Vagina (tissue), 2 donors: ENCODE measurements around the gene SETX.

Experiments
- CTCF ChIP-seq, 3 experiments: fragments of 450-650 bp in 2 of 3; fragments of 200-600 bp in 1 of 3; sonication (generic) in 1 of 3; IDR thresholded peaks; one replicate each; pipeline ENCODE4 v1.5.1; 2017 to 2019; ENCODE audit warnings: antibody characterized with exemption in 3 of 3, mild to moderate bottlenecking in 2 of 3, moderate library complexity in 2 of 3
- POLR2A ChIP-seq, 2 donors: fragments of 450-650 bp; IDR thresholded peaks; one replicate each; pipeline ENCODE4 v1.6.1; 2017; ENCODE audit warnings: antibody characterized with exemption in 2 of 2, mild to moderate bottlenecking in 2 of 2, moderate library complexity in 2 of 2
- POLR2AphosphoS5 ChIP-seq, 2 donors: sonication (generic); formaldehyde crosslinking; IDR thresholded peaks; one replicate each; pipeline ENCODE4 v1.9.0; 2017; ENCODE audit warnings: antibody characterized with exemption in 2 of 2, mild to moderate bottlenecking in 2 of 2, low read depth in 1 of 2; ENCODE audit not compliant: insufficient read depth in 1 of 2

GRCh38 chr9:132391449-132391848 is 36.7 kb upstream of the SETX start:
- TF ChIP-seq POLR2A (IDR thresholded peaks at IDR 0.05) (no peak), CTCF (IDR thresholded peaks at IDR 0.05) (no peak), POLR2AphosphoS5 (IDR thresholded peaks at IDR 0.05; ENCODE audit: insufficient read depth in 1 of 2, low read depth in 1 of 2) (no peak)
